HEK293T (cell line): ENCODE measurements around the gene NAT10.

Experiments used
- CTCF ChIA-PET: fragments of 350-600 bp; formaldehyde crosslinking; extraction: SDS; loops from one replicate; lab custom pipeline; 2021; ENCODE audit warnings: antibody characterized with exemption, inconsistent platforms; lab: Yijun Ruan, JAX
- POLR2A ChIA-PET: fragments of 350-600 bp; formaldehyde crosslinking; extraction: SDS; loops from one replicate; lab custom pipeline; 2020; ENCODE audit warnings: antibody characterized with exemption, inconsistent platforms; lab: Yijun Ruan, JAX
- DNase-seq: peaks from one replicate; pipeline ENCODE4 v3.0.0; 2012; ENCODE audit warnings: mixed read lengths; ENCODE audit errors: extremely low spot score
- ARNT ChIP-seq: fragments of 450-650 bp; IDR thresholded peaks from 2 replicates; pipeline ENCODE4 v1.6.1; 2017; ENCODE audit warnings: mild to moderate bottlenecking
- BHLHE40 ChIP-seq: fragments of 450-650 bp; IDR thresholded peaks from 2 replicates; pipeline ENCODE4 v1.6.1; 2016; ENCODE audit warnings: mild to moderate bottlenecking, moderate library complexity, borderline replicate concordance
- CTBP1 ChIP-seq: fragments of 450-650 bp; IDR thresholded peaks from 2 replicates; pipeline ENCODE4 v1.6.1; 2016; ENCODE audit warnings: borderline replicate concordance
- ELF4 ChIP-seq: fragments of 450-650 bp; IDR thresholded peaks from 2 replicates; pipeline ENCODE4 v1.6.1; 2017; ENCODE audit warnings: antibody characterized with exemption
- FOXA1 ChIP-seq: fragments of 450-650 bp; IDR thresholded peaks from 2 replicates; pipeline ENCODE4 v1.6.1; 2016; ENCODE audit warnings: mild to moderate bottlenecking
- FOXK2 ChIP-seq: fragments of 450-650 bp; IDR thresholded peaks from 2 replicates; pipeline ENCODE4 v1.6.1; 2016; ENCODE audit warnings: mild to moderate bottlenecking
- FOXM1 ChIP-seq: fragments of 450-650 bp; IDR thresholded peaks from 2 replicates; pipeline ENCODE4 v1.6.1; 2017; ENCODE audit warnings: mild to moderate bottlenecking, borderline replicate concordance
- HDGF ChIP-seq: fragments of 450-650 bp; IDR thresholded peaks from 2 replicates; pipeline ENCODE4 v1.6.1; 2017; ENCODE audit warnings: antibody characterized with exemption, borderline replicate concordance
- L3MBTL2 ChIP-seq: fragments of 450-650 bp; conservative IDR thresholded peaks from 2 replicates; pipeline ENCODE4 v1.6.1; 2016; ENCODE audit warnings: mild to moderate bottlenecking
- LEF1 ChIP-seq: fragments of 450-650 bp; IDR thresholded peaks from 2 replicates; pipeline ENCODE4 v1.6.1; 2017; ENCODE audit warnings: mild to moderate bottlenecking, borderline replicate concordance
- NFRKB ChIP-seq: fragments of 450-650 bp; IDR thresholded peaks from 2 replicates; pipeline ENCODE4 v1.6.1; 2016; ENCODE audit warnings: mild to moderate bottlenecking, moderate library complexity
- SP1 ChIP-seq: fragments of 450-650 bp; IDR thresholded peaks from 2 replicates; pipeline ENCODE4 v1.6.1; 2017
- SUZ12 ChIP-seq: fragments of 450-650 bp; IDR thresholded peaks from 2 replicates; pipeline ENCODE4 v1.6.1; 2016; ENCODE audit warnings: mild to moderate bottlenecking
- TARDBP ChIP-seq: fragments of 450-650 bp; IDR thresholded peaks from 2 replicates; pipeline ENCODE4 v1.6.1; 2016
- ZNF384 ChIP-seq: fragments of 450-650 bp; IDR thresholded peaks from 2 replicates; pipeline ENCODE4 v1.6.1; 2016
- TF ChIP-seq, protein P1 (sequence below): fragments of 450-650 bp; IDR thresholded peaks from 2 replicates; pipeline ENCODE4 v1.6.1; 2016

The NAT10 gene

DNA sequence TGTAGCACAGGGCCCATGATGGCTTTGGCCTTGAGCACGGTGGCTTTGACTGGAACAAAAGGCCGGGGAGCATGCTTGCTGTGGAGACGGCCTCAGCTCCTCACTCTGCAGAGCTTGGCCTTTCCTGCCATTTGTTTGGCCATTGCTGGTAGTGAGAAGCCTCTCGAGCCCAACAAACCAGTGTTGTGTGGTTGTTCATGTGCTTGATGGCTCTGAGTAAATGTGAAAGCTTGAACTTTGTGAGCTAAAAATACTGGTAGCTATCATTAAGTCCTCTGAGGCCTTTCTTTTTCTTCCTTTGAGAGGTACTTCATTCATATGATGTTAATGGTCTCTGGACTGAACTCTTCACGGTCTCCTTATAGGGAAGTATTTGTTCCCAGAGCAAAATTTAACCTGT, 39.6 kb downstream of the NAT10 start:
- no peak for DNase-seq
- CTCF ChIA-PET, result no interaction called here
- POLR2A ChIA-PET, result no interaction called here
- no peak for TF ChIP-seq ARNT
- TF ChIP-seq NFRKB, result no peak
- no peak for TF ChIP-seq FOXA1
- TF ChIP-seq FOXK2, result no peak
- no peak for TF ChIP-seq TARDBP
- no peak for TF ChIP-seq SP1
- TF ChIP-seq ZNF384, result no peak
- TF ChIP-seq ELF4, result no peak
- TF ChIP-seq BHLHE40, result no peak
- no peak for TF ChIP-seq LEF1
- no peak for TF ChIP-seq L3MBTL2
- TF ChIP-seq SUZ12, result no peak
- no peak for TF ChIP-seq CTBP1
- TF ChIP-seq FOXM1, result no peak

DNA sequence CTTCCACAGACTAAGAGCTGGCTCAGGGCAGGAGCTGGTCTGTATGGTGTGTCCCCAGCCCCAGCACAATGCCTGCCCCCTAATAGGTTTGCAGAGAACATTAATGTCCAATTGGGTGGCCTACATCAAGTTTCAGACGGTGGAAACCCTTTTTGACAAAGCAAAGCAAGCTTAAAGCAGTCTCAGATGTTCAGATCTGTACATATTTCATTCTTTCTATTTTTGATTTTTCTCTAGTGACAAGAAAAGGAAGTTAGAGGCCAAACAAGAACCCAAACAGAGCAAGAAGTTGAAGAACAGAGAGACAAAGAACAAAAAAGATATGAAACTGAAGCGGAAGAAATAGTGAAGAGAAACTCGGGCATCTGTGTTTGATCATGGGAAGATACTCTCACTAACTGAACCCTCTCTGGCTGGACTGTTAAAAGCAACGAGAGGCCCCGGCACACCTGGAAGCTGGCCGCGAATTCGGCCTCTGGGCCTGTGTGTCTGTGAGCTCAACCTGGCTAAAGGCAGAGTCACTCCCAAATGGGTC, 40.5 kb downstream of the NAT10 start:
- no peak for DNase-seq
- POLR2A ChIA-PET, result no interaction called here
- TF ChIP-seq BHLHE40 (no peak), CTBP1 (no peak), SP1 (no peak), FOXM1 (no peak), TARDBP (no peak)
- CTCF ChIA-PET, result no interaction called here

DNA sequence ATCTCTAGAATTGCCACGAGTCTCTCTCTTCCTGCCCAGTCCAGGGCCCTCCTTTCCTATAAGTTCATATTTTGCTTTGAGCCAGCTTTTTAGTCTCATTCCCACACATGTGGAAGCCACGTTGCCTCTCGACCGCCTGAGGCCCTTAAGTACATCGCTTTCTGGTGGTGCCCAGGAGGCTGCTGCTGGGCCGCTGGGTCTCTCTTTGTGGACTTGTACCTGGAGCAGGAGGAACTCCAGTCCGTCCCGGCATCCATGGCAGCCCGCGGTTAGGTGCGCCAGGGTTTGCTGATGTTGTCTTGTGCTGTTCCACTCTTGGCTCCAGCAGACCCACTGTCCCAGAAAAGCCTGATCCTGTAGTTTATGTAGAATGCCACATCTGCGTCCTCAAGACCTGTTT, 41.0 kb downstream of the NAT10 start:
- CTCF ChIA-PET, result no interaction called here
- no peak for DNase-seq
- POLR2A ChIA-PET, result interaction anchor here (1.0 kb wide), 1 partner anchor 75 kb away, joined by 3 read pairs; no protein-coding TSS in a partner anchor
- TF ChIP-seq TARDBP (no peak), ARNT (no peak), FOXK2 (no peak)

DNA sequence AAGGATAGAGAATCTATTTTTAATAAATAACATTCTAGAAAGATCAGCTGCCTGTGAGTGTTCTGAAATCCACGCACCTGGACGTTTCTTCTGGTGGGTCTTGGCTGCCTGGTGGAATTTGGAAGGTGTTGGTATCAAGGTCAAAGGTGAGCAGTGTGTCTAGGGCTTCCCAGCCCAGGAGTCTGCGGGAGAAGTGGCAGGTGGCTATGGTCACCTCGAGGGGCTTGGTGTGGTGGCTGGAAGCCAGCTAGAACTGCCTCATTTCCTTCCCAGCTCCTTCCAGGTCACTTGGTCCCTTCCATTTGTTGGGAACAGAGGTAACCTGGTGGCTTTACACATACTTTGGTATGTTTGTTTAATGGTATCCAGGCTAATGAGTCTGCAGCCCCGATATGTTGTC, 41.4 kb downstream of the NAT10 start:
- POLR2A ChIA-PET, result interaction anchor here (1.0 kb wide), 1 partner anchor 75 kb away, joined by 3 read pairs; no protein-coding TSS in a partner anchor
- TF ChIP-seq SP1, result no peak
- no peak for TF ChIP-seq FOXA1
- no peak for TF ChIP-seq NFRKB
- no peak for TF ChIP-seq ZNF384
- TF ChIP-seq HDGF, result no peak
- no peak for TF ChIP-seq SUZ12
- no peak for TF ChIP-seq FOXM1
- no peak for TF ChIP-seq BHLHE40
- TF ChIP-seq CTBP1, result no peak
- no peak for TF ChIP-seq TARDBP
- TF ChIP-seq, protein P1, sequence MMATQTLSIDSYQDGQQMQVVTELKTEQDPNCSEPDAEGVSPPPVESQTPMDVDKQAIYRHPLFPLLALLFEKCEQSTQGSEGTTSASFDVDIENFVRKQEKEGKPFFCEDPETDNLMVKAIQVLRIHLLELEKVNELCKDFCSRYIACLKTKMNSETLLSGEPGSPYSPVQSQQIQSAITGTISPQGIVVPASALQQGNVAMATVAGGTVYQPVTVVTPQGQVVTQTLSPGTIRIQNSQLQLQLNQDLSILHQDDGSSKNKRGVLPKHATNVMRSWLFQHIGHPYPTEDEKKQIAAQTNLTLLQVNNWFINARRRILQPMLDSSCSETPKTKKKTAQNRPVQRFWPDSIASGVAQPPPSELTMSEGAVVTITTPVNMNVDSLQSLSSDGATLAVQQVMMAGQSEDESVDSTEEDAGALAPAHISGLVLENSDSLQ, result no peak
- TF ChIP-seq L3MBTL2, result no peak
- TF ChIP-seq ELF4, result no peak
- TF ChIP-seq FOXK2, result no peak
- TF ChIP-seq LEF1, result no peak
- no peak for TF ChIP-seq ARNT
- DNase-seq, result no peak
- CTCF ChIA-PET, result no interaction called here

DNA sequence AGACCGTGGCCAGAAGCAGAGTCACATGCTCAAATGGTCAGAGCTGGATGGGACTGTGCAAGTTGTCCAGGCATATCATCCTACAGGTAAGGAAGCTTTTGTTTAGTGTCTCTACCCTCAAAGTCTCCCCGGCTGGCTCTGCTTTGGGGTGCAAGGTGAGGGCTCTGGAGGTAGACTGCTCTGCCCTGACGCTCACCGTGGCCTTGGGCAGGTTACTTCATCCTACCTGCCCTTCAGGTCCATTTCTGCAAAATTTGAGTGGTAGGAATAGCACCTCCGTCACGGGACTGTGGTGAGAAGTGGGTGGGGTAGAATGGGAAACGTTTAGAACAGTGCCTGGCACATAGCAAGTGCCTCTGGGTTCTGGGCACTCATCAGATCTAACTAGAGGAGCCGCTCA, 42.2 kb downstream of the NAT10 start:
- ChIA-PET POLR2A (interaction anchor here (0.7 kb wide), 1 partner anchor 12 kb away, joined by 3 read pairs; no protein-coding TSS in a partner anchor), CTCF (no interaction called here)
- TF ChIP-seq TARDBP (no peak), ELF4 (no peak), CTBP1 (no peak), FOXK2 (no peak), ZNF384 (no peak), HDGF (no peak), FOXA1 (no peak), ARNT (no peak), NFRKB (no peak), BHLHE40 (no peak), SP1 (no peak), L3MBTL2 (no peak), SUZ12 (no peak)
- no peak for DNase-seq

DNA sequence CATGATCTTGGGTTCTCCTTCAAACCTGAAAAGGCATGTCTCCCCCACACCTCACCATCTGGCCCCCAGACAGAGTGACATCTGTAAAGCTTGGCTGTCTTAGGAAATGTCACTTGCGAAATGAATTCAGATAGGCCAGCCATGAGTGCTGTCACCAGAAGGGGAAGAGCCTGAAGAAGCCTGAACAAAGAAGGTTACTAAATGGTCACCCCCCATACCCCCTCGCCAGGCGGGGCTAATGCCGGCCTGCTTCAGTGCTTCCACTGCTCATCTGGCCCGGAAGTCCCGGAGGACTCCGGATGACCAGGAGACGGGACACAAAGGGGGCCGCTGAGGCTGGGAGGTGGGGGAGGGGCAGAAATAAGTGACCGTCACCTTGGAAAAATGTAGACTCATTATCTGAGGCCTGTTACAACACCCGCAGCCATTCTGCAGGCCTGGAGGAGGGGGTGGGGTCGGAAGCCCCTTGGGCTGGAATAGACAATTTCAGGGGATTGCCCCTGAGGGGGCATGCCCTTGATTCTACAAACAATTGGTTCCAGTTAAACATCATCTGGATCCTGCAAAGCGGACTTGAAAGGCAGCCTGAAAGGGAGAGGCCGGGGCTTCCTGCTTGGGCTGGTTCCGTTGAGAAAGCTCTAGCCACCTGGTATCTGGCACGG, 43.2 kb downstream of the NAT10 start:
- DNase-seq, result no peak
- ChIA-PET POLR2A (no interaction called here), CTCF (interaction anchor here (1.2 kb wide), 1 partner anchor 13 kb away, joined by 9 read pairs; no protein-coding TSS in a partner anchor)
- no peak for TF ChIP-seq ELF4
- no peak for TF ChIP-seq SP1
- no peak for TF ChIP-seq ZNF384
- TF ChIP-seq, protein P1, result no peak
- no peak for TF ChIP-seq L3MBTL2
- TF ChIP-seq NFRKB, result no peak
- no peak for TF ChIP-seq SUZ12
- no peak for TF ChIP-seq ARNT
- TF ChIP-seq FOXK2, result no peak
- no peak for TF ChIP-seq TARDBP
- no peak for TF ChIP-seq CTBP1
